CD4-positive, alpha-beta memory T cell (primary cell): Measurements from ENCODE around the gene UBE2V1. TPM values are rescaled to one million over a fixed set of nuclear protein-coding genes. Genes with fewer than 3 reads are reported as not detected.
"Not testable (repeated sequence)": the region's sequence is repeated elsewhere in the genome, so short reads cannot be mapped to it uniquely, and the experiment has no call there.

Experiments used
- CTCF ChIA-PET: fragments of 350-600 bp; sonication (Branson Sonifier 250); formaldehyde crosslinking; loops from one replicate; lab custom pipeline; 2021; ENCODE audit warnings: inconsistent platforms; ENCODE audit not compliant: partially characterized antibody; lab: Charles Lee
- POLR2A ChIA-PET: fragments of 350-600 bp; sonication (Branson Sonifier 250); formaldehyde crosslinking; loops from one replicate; lab custom pipeline; 2021; ENCODE audit not compliant: partially characterized antibody; lab: Charles Lee
- DNase-seq, 5 donors: peaks; one replicate each; pipeline versions ENCODE4 v3.0.0 to v3.0.0-alpha.2; 2020 to 2022; ENCODE audit warnings: mixed read lengths in 1 of 5
- H3K27ac ChIP-seq: one replicate; pipeline ENCODE4 v1.7.0; 2013; ENCODE audit warnings: low read depth, low read length
- H3K27me3 ChIP-seq: 2 replicates; pipeline ENCODE4 v1.7.0; 2013; ENCODE audit warnings: mild to moderate bottlenecking, low read length, moderate library complexity; ENCODE audit not compliant: insufficient read depth
- H3K36me3 ChIP-seq: 2 replicates; pipeline ENCODE4 v1.7.0; 2013; ENCODE audit warnings: mild to moderate bottlenecking, low read length, moderate library complexity; ENCODE audit not compliant: insufficient read depth
- H3K4me1 ChIP-seq: 2 replicates; pipeline ENCODE4 v1.7.0; 2013; ENCODE audit warnings: mild to moderate bottlenecking, low read length, moderate library complexity; ENCODE audit not compliant: insufficient read depth
- H3K4me3 ChIP-seq, 2 donors: one replicate each; pipeline ENCODE4 v1.7.0; 2013; ENCODE audit warnings: low read length in 2 of 2, mild to moderate bottlenecking in 1 of 2
- H3K9me3 ChIP-seq, 2 donors: one replicate each; pipeline ENCODE4 v1.7.0; 2013; ENCODE audit warnings: low read length in 2 of 2, control low read depth in 1 of 2; ENCODE audit not compliant: control insufficient read depth in 1 of 2
- H3K27ac Mint-ChIP-seq, 7 donors: one replicate each; pipeline ENCODE4 v1.8.0; 2020 to 2021; ENCODE audit warnings: mixed read lengths in 7 of 7, mild to moderate bottlenecking in 6 of 7, inconsistent platforms in 3 of 7, moderate library complexity in 3 of 7
- H3K27me3 Mint-ChIP-seq, 2 donors: one replicate each; pipeline ENCODE4 v1.8.0; 2020 to 2021; ENCODE audit warnings: mixed read lengths in 2 of 2
- H3K36me3 Mint-ChIP-seq, 2 donors: one replicate each; pipeline ENCODE4 v1.8.0; 2020 to 2021; ENCODE audit warnings: mixed read lengths in 2 of 2, inconsistent platforms in 1 of 2, mild to moderate bottlenecking in 1 of 2
- H3K4me1 Mint-ChIP-seq, 4 donors: one replicate each; pipeline ENCODE4 v1.8.0; 2020 to 2021; ENCODE audit warnings: mixed read lengths in 4 of 4, mild to moderate bottlenecking in 1 of 4
- H3K4me3 Mint-ChIP-seq, 8 donors: one replicate each; pipeline ENCODE4 v1.8.0; 2020 to 2021; ENCODE audit warnings: mixed read lengths in 8 of 8, mild to moderate bottlenecking in 7 of 8, moderate library complexity in 6 of 8, inconsistent platforms in 3 of 8
- H3K9me3 Mint-ChIP-seq, 8 donors: one replicate each; pipeline ENCODE4 v1.8.0; 2020 to 2021; ENCODE audit warnings: mixed read lengths in 8 of 8, mild to moderate bottlenecking in 5 of 8, inconsistent platforms in 3 of 8, moderate library complexity in 1 of 8
- intact Hi-C: fragments of 100-400 bp; cut with micrococcal nuclease; formaldehyde crosslinking; loops from one replicate; pipeline ENCODE4 v1.15.1; 2023
- polyA plus RNA-seq, 2 donors: library from polyadenylated mRNA; unstranded; fragments of 300-500 nt; fragmentation: Illumina TruSeq; gene quantifications; one replicate each; pipeline ENCODE4 v1.2.3, GENCODE V29; 2021
- total RNA-seq, 2 experiments: library from RNA; stranded (reverse); gene quantifications; one replicate each; pipeline ENCODE4 v1.2.3, GENCODE V29; 2021

The UBE2V1 gene
- total and polyA plus RNA-seq, 4 experiments from 2014 or later = 131 to 176 (median 142) TPM

GRCh38 chr20:50085481-50086365 lies 27.2 kb downstream of the UBE2V1 start:
- Histone ChIP-seq H3K27me3 (no peaks in the 10 kb centered on the region), H3K27ac (peak overlapping the region; percentile 27), H3K36me3 (peaks cover 15% of the 10 kb centered on the region), H3K4me3 (peak overlapping the region in 1 of 2 donors; percentile 17), H3K4me1 (peaks cover 17% of the 10 kb centered on the region), H3K9me3 (no peaks in the 10 kb centered on the region)
- H3K27me3 Mint-ChIP-seq = no peaks in the 10 kb centered on the region
- intact Hi-C loops = loop anchor here (5.0 kb wide), 1 partner anchor 103 kb away; the partner anchor contains the start of gene SNAI1
- peaks cover 18 to 40% (median 28%) of the 10 kb centered on the region in 4 donors for H3K4me1 Mint-ChIP-seq
- no peaks in the 10 kb centered on the region for H3K9me3 Mint-ChIP-seq
- ChIA-PET POLR2A (interaction anchor here (0.8 to 1.9 kb wide), 6 partner anchors 11 to 107 kb away, joined by 3 to 8 read pairs (median 4); partner anchors contain the start of gene CEBPB), CTCF (interaction anchor here (0.7 to 4.5 kb wide), 19 partner anchors 9 to 107 kb away, joined by 3 to 56 read pairs (median 5); partner anchors contain the start of genes PEDS1 and UBE2V1)
- peak overlapping the region; percentile 82 to 91 (median 84) for H3K4me3 Mint-ChIP-seq
- DNase-seq = peak; percentile 39 to 53 (median 47)
- peaks cover 12 to 59% of the 10 kb centered on the region in 2 donors for H3K36me3 Mint-ChIP-seq
- peak overlapping the region; percentile 44 to 92 (median 77) for H3K27ac Mint-ChIP-seq

DNA sequence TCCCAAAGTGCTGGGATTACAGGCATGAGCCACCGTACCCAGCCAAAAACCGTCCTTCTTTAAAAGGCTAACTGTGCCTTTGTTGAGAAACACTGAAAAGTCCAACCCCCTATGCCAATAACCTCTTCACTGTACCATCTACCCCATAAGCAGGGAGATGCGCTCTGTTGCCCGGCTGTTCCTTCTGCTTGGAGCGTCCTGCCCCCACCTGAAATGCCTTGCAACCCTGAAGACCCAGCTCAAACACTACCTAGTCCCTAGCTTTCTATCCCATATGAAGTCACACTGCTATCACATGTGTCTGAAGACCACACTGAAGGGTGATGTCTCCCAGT lies 27.8 kb downstream of the UBE2V1 start:
- peak overlapping the region in 5 of 8 donors; percentile 82 to 91 (median 85) for H3K4me3 Mint-ChIP-seq
- peak overlapping the region; percentile 44 to 92 (median 77) for H3K27ac Mint-ChIP-seq

GRCh38 chr20:50083034-50083433 lies 29.9 kb downstream of the UBE2V1 start:
- Mint-ChIP-seq H3K27me3 (no peaks in the 10 kb centered on the region), H3K9me3 (no peaks in the 10 kb centered on the region), H3K27ac (no peak overlapping the region), H3K36me3 (peaks cover 12 to 35% of the 10 kb centered on the region in 2 donors), H3K4me1 (peaks cover 13 to 34% (median 17%) of the 10 kb centered on the region in 4 donors), H3K4me3 (no peak overlapping the region)
- ChIA-PET POLR2A (no interaction called here), CTCF (interaction anchor here (0.6 to 4.5 kb wide), 7 partner anchors 9 to 104 kb away, joined by 3 to 56 read pairs (median 6); partner anchors contain the start of gene UBE2V1)
- Histone ChIP-seq H3K9me3 (no peaks in the 10 kb centered on the region), H3K36me3 (peaks cover 6% of the 10 kb centered on the region), H3K4me3 (no peak overlapping the region), H3K27me3 (no peaks in the 10 kb centered on the region), H3K27ac (no peak overlapping the region), H3K4me1 (peaks cover 17% of the 10 kb centered on the region)
- intact Hi-C loops = no loop called here
- no peak for DNase-seq

More for the DNA sequence above, 27.8 kb downstream of the UBE2V1 start:
- ChIA-PET POLR2A (interaction anchor here (1.0 to 1.9 kb wide), 4 partner anchors 12 to 106 kb away, joined by 4 to 8 read pairs (median 4); partner anchors contain the start of gene CEBPB), CTCF (interaction anchor here (0.9 to 4.5 kb wide), 19 partner anchors 8 to 106 kb away, joined by 3 to 56 read pairs (median 6); partner anchors contain the start of genes PEDS1 and UBE2V1)
- no peaks in the 10 kb centered on the region for H3K27me3 ChIP-seq
- intact Hi-C loops = loop anchor here (5.0 kb wide), 1 partner anchor 103 kb away; the partner anchor contains the start of gene SNAI1
- DNase-seq = no peak
- no peaks in the 10 kb centered on the region for H3K9me3 ChIP-seq
- peaks cover 15% of the 10 kb centered on the region for H3K36me3 ChIP-seq
- Mint-ChIP-seq H3K36me3 (peaks cover 12 to 53% of the 10 kb centered on the region in 2 donors), H3K9me3 (no peaks in the 10 kb centered on the region), H3K27me3 (no peaks in the 10 kb centered on the region), H3K4me1 (peaks cover 15 to 40% (median 24%) of the 10 kb centered on the region in 4 donors)
- peak overlapping the region; percentile 27 for H3K27ac ChIP-seq
- peaks cover 17% of the 10 kb centered on the region for H3K4me1 ChIP-seq
- no peak overlapping the region for H3K4me3 ChIP-seq

- DNase-seq, H3K36me3 ChIP-seq, H3K9me3 Mint-ChIP-seq, POLR2A ChIA-PET, H3K9me3 ChIP-seq, H3K27ac ChIP-seq, H3K27me3 Mint-ChIP-seq, intact Hi-C loops, H3K4me3 ChIP-seq, H3K4me3 Mint-ChIP-seq, H3K27me3 ChIP-seq: not testable (repeated sequence)
- peaks cover 17% of the 10 kb centered on the region for H3K4me1 ChIP-seq
- H3K27ac Mint-ChIP-seq = peak overlapping the region in 3 of 7 donors; percentile 48 to 56 (median 49)
- peaks cover 13 to 34% (median 17%) of the 10 kb centered on the region in 4 donors for H3K4me1 Mint-ChIP-seq
- CTCF ChIA-PET = interaction anchor here (4.2 to 4.5 kb wide), 2 partner anchors 12 to 103 kb away, joined by 29 to 56 read pairs; no protein-coding TSS in a partner anchor
- H3K36me3 Mint-ChIP-seq = peaks cover 12 to 29% of the 10 kb centered on the region in 2 donors
Observed at GRCh38 chr20:50082056-50082455, 30.9 kb downstream of the UBE2V1 start.

DNA sequence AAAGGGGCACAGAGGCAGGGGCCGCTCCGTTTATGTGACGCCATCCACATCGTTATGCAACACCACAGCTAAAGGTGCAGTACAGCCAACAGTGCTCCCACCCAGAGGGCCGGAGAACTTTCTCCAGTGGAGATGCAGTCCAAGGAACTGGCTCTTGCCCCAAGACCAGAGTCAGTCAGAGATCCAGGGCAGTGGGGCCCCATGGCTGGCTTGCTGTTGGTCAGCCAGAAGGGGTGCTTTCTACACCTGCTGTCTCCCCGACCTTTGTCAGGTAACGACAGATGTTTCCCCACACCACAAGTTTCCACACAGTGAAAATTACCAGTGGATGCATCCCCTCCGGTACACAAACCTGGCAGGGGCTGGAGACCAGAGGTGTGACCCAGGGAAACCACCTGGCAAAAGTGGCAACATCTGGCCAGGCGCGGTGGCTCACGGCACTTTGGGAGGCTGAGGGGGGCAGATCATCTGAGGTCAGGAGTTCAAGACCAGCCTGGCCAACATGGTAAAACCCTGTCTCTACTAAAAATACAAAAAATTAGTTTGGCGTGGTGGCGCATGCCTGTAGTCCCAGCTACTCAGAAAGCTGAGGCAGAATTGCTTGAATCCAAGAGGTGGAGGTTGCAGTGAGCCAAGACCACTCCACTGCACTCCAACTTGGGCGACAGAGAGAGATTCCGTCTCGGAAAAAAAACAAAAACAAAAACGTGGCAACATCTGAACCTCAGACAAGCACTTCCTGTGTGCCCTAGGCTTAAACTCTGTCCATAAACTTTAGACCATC lies 34.9 kb downstream of the UBE2V1 start:
- no peak overlapping the region for H3K4me3 Mint-ChIP-seq
- H3K4me3 ChIP-seq = no peak overlapping the region
- H3K36me3 Mint-ChIP-seq = peaks cover 12 to 14% of the 10 kb centered on the region in 2 donors
- H3K36me3 ChIP-seq = peaks cover 6% of the 10 kb centered on the region
- POLR2A ChIA-PET = no interaction called here
- H3K27me3 Mint-ChIP-seq = no peaks in the 10 kb centered on the region
- intact Hi-C loops = no loop called here
- H3K9me3 ChIP-seq = no peaks in the 10 kb centered on the region
- no peaks in the 10 kb centered on the region for H3K9me3 Mint-ChIP-seq
- no peak overlapping the region for H3K27ac ChIP-seq
- CTCF ChIA-PET = interaction anchor here (2.2 kb wide), 1 partner anchor 7 kb away, joined by 11 read pairs; no protein-coding TSS in a partner anchor
- H3K27me3 ChIP-seq = no peaks in the 10 kb centered on the region
- peak overlapping the region in 1 of 7 donors; percentile 61 for H3K27ac Mint-ChIP-seq
- DNase-seq = no peak
- peaks cover 6% of the 10 kb centered on the region for H3K4me1 ChIP-seq
- H3K4me1 Mint-ChIP-seq = peaks cover 0 to 12% (median 5%) of the 10 kb centered on the region in 4 donors

DNA sequence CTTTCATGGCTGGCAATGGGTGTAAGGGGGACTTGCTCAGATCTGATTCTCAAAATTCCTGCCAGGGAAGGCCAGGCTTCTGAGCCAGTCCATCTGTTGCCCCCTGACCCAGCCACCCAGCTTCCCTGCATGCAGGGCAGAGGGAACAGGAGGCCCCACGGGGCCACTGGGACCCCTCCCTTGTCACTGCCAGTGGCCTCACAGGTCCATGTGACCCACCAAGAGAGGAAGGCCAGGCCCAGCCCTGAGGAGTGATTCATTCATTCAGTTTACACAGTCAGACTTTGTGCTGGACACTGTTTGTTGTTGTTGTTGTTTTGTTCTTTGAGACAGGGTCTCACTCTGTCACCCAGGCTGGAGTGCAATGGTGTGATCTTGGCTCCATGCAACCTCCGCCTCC lies 39.5 kb downstream of the UBE2V1 start:
- H3K9me3 Mint-ChIP-seq = no peaks in the 10 kb centered on the region
- H3K4me3 Mint-ChIP-seq = no peak overlapping the region
- CTCF ChIA-PET = interaction anchor here (0.9 to 10.7 kb wide), 4 partner anchors 10 to 143 kb away, joined by 3 to 265 read pairs (median 4); partner anchors contain the start of gene SNAI1
- intact Hi-C loops = loop anchor here (5.0 kb wide), 1 partner anchor 94 kb away; no protein-coding TSS in a partner anchor
- no peaks in the 10 kb centered on the region for H3K36me3 Mint-ChIP-seq
- H3K27ac Mint-ChIP-seq = no peak overlapping the region
- H3K27me3 Mint-ChIP-seq = peaks cover 0 to 2% of the 10 kb centered on the region in 2 donors
- no peak overlapping the region for H3K4me3 ChIP-seq
- H3K9me3 ChIP-seq = no peaks in the 10 kb centered on the region
- peaks cover 11% of the 10 kb centered on the region for H3K4me1 ChIP-seq
- DNase-seq = no peak
- no peaks in the 10 kb centered on the region for H3K36me3 ChIP-seq
- no peak overlapping the region for H3K27ac ChIP-seq
- POLR2A ChIA-PET = no interaction called here
- H3K4me1 Mint-ChIP-seq = peaks cover 6 to 13% (median 8%) of the 10 kb centered on the region in 4 donors
- no peaks in the 10 kb centered on the region for H3K27me3 ChIP-seq
